Measurements from ENCODE around the gene ESYT3.
"Not testable (repeated sequence)": the region's sequence is repeated elsewhere in the genome, so short reads cannot be mapped to it uniquely, and the experiment has no call there.

ESYT3 gene

DNA sequence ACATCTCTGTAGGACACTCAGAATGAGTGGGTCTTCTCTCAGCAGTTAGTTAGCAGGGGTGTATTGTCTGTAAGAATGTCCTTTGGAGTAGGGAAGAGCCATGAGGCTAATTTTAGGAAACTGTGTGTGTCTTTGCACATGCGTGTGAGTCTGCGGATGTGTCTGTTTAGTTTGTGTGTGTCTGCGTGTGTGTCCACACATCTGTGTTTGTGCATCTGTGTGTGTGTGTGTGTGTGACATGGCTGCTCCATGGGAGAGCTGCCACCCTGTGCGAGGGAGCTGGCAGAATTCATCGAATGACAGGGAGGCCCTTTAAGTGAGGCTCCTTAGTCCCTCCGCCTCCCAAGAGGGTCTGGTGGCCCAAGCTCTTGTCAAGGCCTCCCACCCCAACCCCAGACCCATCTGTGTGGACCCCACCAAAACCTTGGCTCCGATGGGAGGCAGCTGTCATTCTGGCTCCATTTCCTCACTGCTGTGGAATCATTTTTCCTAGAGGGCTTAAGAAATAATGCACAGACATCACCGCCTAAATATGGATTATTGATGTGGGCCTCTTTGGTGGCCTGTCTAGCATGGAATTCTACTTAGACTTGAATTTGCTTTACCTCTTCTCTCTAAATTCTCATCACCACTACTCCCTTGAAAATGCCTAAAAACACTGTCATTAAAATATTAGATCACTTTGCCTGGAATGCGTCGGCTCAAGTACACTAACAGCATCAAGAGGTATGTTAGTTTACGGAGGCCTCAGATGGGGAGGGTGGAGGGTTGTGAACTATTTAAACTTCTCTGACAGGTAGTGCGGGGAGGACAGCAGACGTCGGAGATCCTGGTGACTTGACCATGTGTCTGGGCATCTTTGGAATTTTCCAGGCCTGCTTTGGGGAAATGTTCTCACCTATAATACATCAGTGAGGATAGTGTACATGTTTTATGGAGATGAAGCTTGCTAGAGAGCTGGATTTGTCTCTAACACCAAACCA, 9.4 kb downstream of the ESYT3 start:
- Histone ChIP-seq H3K27me3 (ENCODE audit: control insufficient read depth, insufficient read depth, low read length) (no peaks in the 10 kb centered on the region; the same call in 1 of the 2 replicates), H3K36me3 (ENCODE audit: control insufficient read depth, insufficient read depth, low read length) (no peaks in the 10 kb centered on the region), H3K4me1 (ENCODE audit: control insufficient read depth, insufficient read depth, low read length) (no peaks in the 10 kb centered on the region; the same call in 1 of the 2 replicates), H3K9ac (ENCODE audit: low read depth, low read length) (no peak overlapping the region), H3K4me3 (ENCODE audit: low read depth, low read length) (no peak overlapping the region), H3K9me3 (ENCODE audit: control insufficient read depth, insufficient read depth, low read length) (no peaks in the 10 kb centered on the region), H3K27ac (ENCODE audit: low read depth, low read length) (no peak overlapping the region)

DNA sequence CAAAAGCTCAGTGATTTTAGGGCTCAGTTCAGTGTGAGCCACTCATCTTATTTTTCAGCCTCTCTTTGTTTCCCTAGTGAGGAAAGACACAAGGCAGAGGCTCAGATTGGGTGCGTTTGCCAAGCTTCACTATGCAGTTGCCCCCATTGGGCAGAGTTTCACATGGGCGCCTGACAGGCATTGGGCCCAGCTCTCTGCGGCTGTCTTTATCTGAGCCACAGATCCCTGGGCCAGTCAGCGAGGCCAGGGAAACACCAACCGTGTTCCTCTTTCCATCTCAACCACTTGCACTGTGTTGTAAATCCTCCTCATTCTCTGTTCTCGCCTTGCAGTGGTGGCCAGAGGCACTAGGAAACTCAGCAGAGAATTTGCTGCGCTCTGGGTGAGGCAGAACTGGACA, 10.8 kb downstream of the ESYT3 start:
- no peak overlapping the region for H3K9ac ChIP-seq (ENCODE audit: low read depth, low read length)
- H3K4me3 ChIP-seq (ENCODE audit: low read depth, low read length): no peak overlapping the region
- no peaks in the 10 kb centered on the region for H3K36me3 ChIP-seq (ENCODE audit: control insufficient read depth, insufficient read depth, low read length)
- H3K4me1 ChIP-seq (ENCODE audit: control insufficient read depth, insufficient read depth, low read length): no peaks in the 10 kb centered on the region; the same call in 1 of the 2 replicates
- no peaks in the 10 kb centered on the region for H3K9me3 ChIP-seq (ENCODE audit: control insufficient read depth, insufficient read depth, low read length)
- H3K27me3 ChIP-seq (ENCODE audit: control insufficient read depth, insufficient read depth, low read length): no peaks in the 10 kb centered on the region
- H3K27ac ChIP-seq (ENCODE audit: low read depth, low read length): no peak overlapping the region

DNA sequence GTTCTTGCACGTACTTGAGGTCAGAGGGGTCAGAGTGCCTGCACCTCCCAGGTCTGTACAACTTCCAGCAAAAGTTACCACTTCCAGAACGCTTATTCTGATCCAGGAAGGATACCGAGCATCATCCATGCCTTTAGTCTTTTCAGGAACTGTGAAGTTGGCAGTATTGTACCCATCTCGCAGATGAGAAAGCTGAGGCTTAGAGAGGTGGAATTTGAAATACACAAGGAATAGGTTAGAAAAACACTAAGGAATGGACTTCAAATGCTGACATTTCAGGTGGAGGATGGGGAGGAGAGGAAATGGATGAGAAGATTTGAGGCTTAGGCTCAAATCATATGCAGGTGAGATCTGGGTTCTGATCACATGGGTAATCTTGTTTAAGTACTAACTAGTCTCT, 11.2 kb downstream of the ESYT3 start:
- Histone ChIP-seq H3K27ac (ENCODE audit: low read depth, low read length) (no peak overlapping the region), H3K4me1 (ENCODE audit: control insufficient read depth, insufficient read depth, low read length) (no peaks in the 10 kb centered on the region; the same call in 1 of the 2 replicates), H3K4me3 (ENCODE audit: low read depth, low read length) (no peak overlapping the region), H3K27me3 (ENCODE audit: control insufficient read depth, insufficient read depth, low read length) (no peaks in the 10 kb centered on the region), H3K9ac (ENCODE audit: low read depth, low read length) (no peak overlapping the region), H3K36me3 (ENCODE audit: control insufficient read depth, insufficient read depth, low read length) (no peaks in the 10 kb centered on the region), H3K9me3 (ENCODE audit: control insufficient read depth, insufficient read depth, low read length) (no peaks in the 10 kb centered on the region)

DNA sequence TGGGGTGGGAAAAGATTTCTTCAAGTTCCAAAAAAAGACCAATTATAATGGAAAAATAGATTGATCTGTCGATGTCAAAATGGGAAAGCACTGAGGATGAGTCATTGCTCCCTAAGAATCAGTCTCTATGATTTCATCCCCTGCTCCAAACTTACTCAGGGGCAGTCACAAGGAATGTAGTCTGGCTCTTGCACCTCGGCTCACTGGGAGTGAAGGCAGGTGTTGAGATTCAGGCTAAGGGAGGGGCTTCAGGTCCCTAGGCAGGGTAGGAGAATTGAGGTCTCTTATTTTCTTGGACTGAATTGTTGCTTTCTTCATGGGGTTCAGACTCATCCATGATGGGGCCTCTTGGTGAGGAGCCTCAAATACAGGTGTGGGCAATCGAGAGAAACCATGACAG, 14.2 kb downstream of the ESYT3 start:
- Histone ChIP-seq H3K27ac (ENCODE audit: low read depth, low read length) (no peak overlapping the region), H3K36me3 (ENCODE audit: control insufficient read depth, insufficient read depth, low read length) (no peaks in the 10 kb centered on the region), H3K4me3 (ENCODE audit: low read depth, low read length) (no peak overlapping the region), H3K9me3 (ENCODE audit: control insufficient read depth, insufficient read depth, low read length) (no peaks in the 10 kb centered on the region), H3K9ac (ENCODE audit: low read depth, low read length) (no peak overlapping the region), H3K4me1 (ENCODE audit: control insufficient read depth, insufficient read depth, low read length) (no peaks in the 10 kb centered on the region), H3K27me3 (ENCODE audit: control insufficient read depth, insufficient read depth, low read length) (no peaks in the 10 kb centered on the region)

DNA sequence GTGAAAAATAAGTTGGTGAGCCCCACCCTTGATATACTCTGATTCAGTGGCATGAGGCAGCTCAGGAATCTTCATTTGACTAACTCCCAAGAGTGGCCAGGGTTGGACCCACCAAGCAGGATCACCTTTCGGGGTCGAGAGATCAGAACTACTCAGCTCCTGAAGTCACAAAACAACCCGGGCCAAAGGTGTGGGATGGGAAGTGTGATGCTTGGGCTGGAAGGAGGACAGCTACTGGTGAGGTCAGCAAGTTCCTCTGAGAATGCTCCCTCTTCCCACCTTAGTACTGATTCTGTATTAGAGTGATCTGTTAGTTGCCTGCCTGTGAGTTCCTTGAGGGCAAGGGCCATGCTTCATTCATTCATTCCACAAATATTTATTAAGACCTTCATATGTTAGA, 15.1 kb downstream of the ESYT3 start:
- Histone ChIP-seq H3K4me3 (ENCODE audit: low read depth, low read length) (no peak overlapping the region), H3K9ac (ENCODE audit: low read depth, low read length) (no peak overlapping the region)

DNA sequence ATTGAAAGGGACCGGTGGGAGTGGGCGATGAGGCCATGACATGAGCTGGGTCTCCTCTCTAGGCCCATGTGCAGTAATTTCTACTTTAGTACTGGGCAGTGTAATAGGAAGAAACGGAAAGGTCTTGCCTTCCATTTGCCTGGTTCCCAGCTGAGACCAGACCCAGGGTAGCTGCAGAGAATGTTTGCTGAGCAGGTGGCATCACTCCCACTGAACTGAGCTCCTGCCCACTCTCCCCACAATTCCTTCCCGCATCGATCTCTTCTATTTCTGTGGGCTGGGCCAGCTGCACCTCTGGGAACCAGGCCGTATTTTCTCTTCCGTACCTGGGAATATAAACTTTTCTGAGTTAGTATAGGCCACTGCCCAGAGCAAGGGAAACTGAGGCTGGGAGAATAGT, 15.8 kb downstream of the ESYT3 start:
- Histone ChIP-seq H3K9ac (ENCODE audit: low read depth, low read length) (no peak overlapping the region), H3K4me1 (ENCODE audit: control insufficient read depth, insufficient read depth, low read length) (no peaks in the 10 kb centered on the region), H3K36me3 (ENCODE audit: control insufficient read depth, insufficient read depth, low read length) (0 out of 2 replicates have a peak, but pooled peaks cover 2% of the 10 kb centered on the region), H3K9me3 (ENCODE audit: control insufficient read depth, insufficient read depth, low read length) (no peaks in the 10 kb centered on the region), H3K27me3 (ENCODE audit: control insufficient read depth, insufficient read depth, low read length) (no peaks in the 10 kb centered on the region), H3K4me3 (ENCODE audit: low read depth, low read length) (no peak overlapping the region), H3K27ac (ENCODE audit: low read depth, low read length) (no peak overlapping the region)

More for the DNA sequence above, 15.1 kb downstream of the ESYT3 start:
- no peaks in the 10 kb centered on the region for H3K27me3 ChIP-seq (ENCODE audit: control insufficient read depth, insufficient read depth, low read length)
- H3K27ac ChIP-seq (ENCODE audit: low read depth, low read length): no peak overlapping the region
- no peaks in the 10 kb centered on the region for H3K9me3 ChIP-seq (ENCODE audit: control insufficient read depth, insufficient read depth, low read length)
- H3K36me3 ChIP-seq (ENCODE audit: control insufficient read depth, insufficient read depth, low read length): no peaks in the 10 kb centered on the region
- H3K4me1 ChIP-seq (ENCODE audit: control insufficient read depth, insufficient read depth, low read length): no peaks in the 10 kb centered on the region

DNA sequence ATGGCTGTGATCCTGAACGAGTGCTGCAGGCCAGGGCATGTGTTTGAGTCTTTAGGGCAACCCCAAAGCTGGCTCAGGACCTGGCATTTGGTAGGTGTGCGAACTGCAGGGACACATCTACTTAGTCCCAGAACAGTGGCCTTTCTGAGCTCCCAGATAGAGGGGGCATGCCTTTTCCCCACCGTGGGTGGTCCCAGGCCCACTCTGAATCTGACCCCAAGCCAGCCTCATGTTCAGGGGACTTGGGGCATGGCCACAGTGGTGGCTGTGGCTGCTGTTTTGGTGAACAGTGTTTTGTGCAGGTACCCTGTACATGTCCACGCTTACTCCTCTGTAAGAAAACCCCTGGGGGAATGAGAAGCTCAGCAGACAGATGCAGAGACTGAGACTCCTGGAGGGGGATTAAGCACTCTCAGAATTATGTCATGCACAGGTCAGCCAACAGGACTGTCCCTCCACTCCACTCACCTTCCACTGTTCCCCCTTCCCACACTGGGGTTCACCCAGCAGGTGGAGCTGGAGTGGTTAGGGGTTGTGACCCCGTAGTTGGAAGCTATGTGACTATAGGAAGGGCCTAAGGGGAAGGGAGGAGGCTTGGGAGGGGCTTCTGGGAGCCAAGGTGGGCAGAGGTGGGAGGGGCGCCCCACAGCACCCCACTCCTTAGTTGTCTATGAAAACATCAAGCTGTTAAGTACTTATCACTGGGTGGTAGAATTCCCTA, 16.4 kb downstream of the ESYT3 start:
- Histone ChIP-seq H3K27ac (ENCODE audit: low read depth, low read length) (no peak overlapping the region), H3K4me3 (ENCODE audit: low read depth, low read length) (no peak overlapping the region), H3K9ac (ENCODE audit: low read depth, low read length) (no peak overlapping the region), H3K4me1 (ENCODE audit: control insufficient read depth, insufficient read depth, low read length) (no peaks in the 10 kb centered on the region), H3K9me3 (ENCODE audit: control insufficient read depth, insufficient read depth, low read length) (no peaks in the 10 kb centered on the region), H3K27me3 (ENCODE audit: control insufficient read depth, insufficient read depth, low read length) (no peaks in the 10 kb centered on the region), H3K36me3 (ENCODE audit: control insufficient read depth, insufficient read depth, low read length) (0 out of 2 replicates have a peak, but pooled peaks cover 7% of the 10 kb centered on the region)

DNA sequence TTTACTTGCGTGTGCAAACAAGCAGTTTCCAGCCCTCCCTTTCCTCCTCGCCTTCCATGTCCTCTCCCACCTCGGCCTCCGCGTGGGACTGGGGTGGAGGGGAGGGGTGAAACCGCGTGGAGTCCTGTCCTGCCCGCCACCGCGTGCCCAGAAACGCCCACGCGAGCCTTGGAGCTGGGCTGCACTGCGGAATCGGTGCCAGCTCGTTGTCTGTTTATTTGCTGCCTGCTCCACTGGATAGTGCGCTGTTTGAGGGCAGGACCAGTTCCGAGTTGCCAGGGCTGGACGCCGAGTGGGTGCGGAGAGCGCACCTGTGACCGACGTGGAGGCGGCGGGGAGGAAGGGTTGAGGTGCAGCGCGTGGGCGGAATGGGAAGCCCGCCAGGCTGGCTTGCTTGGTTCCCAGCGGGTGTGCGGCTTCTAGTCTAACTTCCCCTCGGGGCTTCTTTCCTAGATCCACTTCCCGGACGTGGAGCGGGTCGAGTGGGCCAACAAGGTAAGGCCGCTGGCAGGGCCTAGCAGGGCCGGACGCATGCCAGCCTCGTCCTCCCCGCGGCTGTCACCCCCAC, 17.3 kb downstream of the ESYT3 start:
- Histone ChIP-seq H3K27ac (ENCODE audit: low read depth, low read length) (no peak overlapping the region), H3K4me3 (ENCODE audit: low read depth, low read length) (no peak overlapping the region), H3K27me3 (ENCODE audit: control insufficient read depth, insufficient read depth, low read length) (no peaks in the 10 kb centered on the region), H3K9me3 (ENCODE audit: control insufficient read depth, insufficient read depth, low read length) (no peaks in the 10 kb centered on the region), H3K4me1 (ENCODE audit: control insufficient read depth, insufficient read depth, low read length) (no peaks in the 10 kb centered on the region), H3K9ac (ENCODE audit: low read depth, low read length) (no peak overlapping the region), H3K36me3 (ENCODE audit: control insufficient read depth, insufficient read depth, low read length) (0 out of 2 replicates have a peak, but pooled peaks cover 7% of the 10 kb centered on the region)

DNA sequence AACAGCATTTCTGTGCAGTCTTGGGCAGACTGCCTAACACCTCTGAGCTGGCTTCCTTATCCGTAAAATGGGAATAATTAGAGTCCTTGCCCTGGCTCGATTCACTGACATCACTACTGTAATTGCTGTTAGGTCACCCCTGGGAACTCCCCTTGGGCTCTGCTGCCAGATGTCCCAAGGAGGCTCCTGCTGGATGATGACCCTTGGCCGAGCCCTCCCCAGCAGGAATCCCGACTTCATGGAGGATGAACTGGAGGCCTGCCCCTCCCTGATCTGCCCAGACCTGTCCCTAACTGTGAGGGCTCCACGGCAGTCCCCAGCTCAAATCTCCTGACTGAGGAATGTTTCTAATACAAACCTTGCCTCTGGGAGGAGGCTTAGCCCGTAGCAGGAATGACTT, 18.0 kb downstream of the ESYT3 start:
- Histone ChIP-seq H3K36me3 (ENCODE audit: control insufficient read depth, insufficient read depth, low read length) (peaks cover 9% of the 10 kb centered on the region; the same call in 1 of the 2 replicates), H3K4me1 (ENCODE audit: control insufficient read depth, insufficient read depth, low read length) (no peaks in the 10 kb centered on the region), H3K27ac (ENCODE audit: low read depth, low read length) (no peak overlapping the region), H3K9ac (ENCODE audit: low read depth, low read length) (no peak overlapping the region), H3K4me3 (ENCODE audit: low read depth, low read length) (no peak overlapping the region), H3K27me3 (ENCODE audit: control insufficient read depth, insufficient read depth, low read length) (no peaks in the 10 kb centered on the region), H3K9me3 (ENCODE audit: control insufficient read depth, insufficient read depth, low read length) (no peaks in the 10 kb centered on the region)

DNA sequence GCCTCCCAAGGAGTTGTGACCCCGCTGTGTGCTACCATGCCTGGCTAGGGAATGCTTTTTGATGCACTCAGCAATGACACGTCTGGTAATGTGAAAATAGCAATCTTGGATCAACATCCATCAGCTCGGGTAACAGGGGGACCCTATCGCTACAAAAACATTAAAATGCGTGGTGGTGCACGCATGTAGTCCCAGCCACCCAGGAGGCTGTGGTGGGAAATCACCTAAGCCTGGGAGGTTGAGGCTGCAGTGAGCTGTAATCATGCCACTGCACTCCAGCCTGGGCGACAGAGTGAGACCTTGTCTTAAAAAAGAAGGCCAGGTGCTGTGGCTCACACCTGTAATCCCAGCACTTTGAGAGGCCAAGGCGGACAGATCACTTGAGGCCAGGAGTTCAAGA, 19.5 kb downstream of the ESYT3 start:
- H3K36me3 ChIP-seq (ENCODE audit: control insufficient read depth, insufficient read depth, low read length): peaks cover 12% of the 10 kb centered on the region; the same call in 1 of the 2 replicates
- not testable (repeated sequence) for H3K9ac ChIP-seq (ENCODE audit: low read depth, low read length); H3K4me3 ChIP-seq (ENCODE audit: low read depth, low read length); H3K27me3 ChIP-seq (ENCODE audit: control insufficient read depth, insufficient read depth, low read length); H3K27ac ChIP-seq (ENCODE audit: low read depth, low read length); H3K4me1 ChIP-seq (ENCODE audit: control insufficient read depth, insufficient read depth, low read length); H3K9me3 ChIP-seq (ENCODE audit: control insufficient read depth, insufficient read depth, low read length)
